ENCODE data around the gene RASGEF1C.
"Not testable (repeated sequence)": the region's sequence is repeated elsewhere in the genome, so short reads cannot be mapped to it uniquely, and the experiment has no call there.

The RASGEF1C gene

GRCh38 chr5:180097163-180097894 is 111.7 kb downstream of the RASGEF1C start:
- no peak overlapping the region for H3K9ac ChIP-seq (ENCODE audit: low read length)
- no peak overlapping the region for H3K27ac ChIP-seq (ENCODE audit: low read depth, low read length)
- no peaks in the 10 kb centered on the region for H3K9me3 ChIP-seq (ENCODE audit: low read length)
- H3K36me3 ChIP-seq (ENCODE audit: insufficient read depth, low read length), result no peaks in the 10 kb centered on the region
- H3K4me3 ChIP-seq (ENCODE audit: low read depth in 1 of 2, low read length in 2 of 2), result no peak overlapping the region
- no peaks in the 10 kb centered on the region for H3K4me1 ChIP-seq (ENCODE audit: insufficient read depth, low read length)
- no peaks in the 10 kb centered on the region for H3K27me3 ChIP-seq (ENCODE audit: control insufficient read depth in 1 of 2, insufficient read depth in 2 of 2, low read length in 2 of 2)

DNA sequence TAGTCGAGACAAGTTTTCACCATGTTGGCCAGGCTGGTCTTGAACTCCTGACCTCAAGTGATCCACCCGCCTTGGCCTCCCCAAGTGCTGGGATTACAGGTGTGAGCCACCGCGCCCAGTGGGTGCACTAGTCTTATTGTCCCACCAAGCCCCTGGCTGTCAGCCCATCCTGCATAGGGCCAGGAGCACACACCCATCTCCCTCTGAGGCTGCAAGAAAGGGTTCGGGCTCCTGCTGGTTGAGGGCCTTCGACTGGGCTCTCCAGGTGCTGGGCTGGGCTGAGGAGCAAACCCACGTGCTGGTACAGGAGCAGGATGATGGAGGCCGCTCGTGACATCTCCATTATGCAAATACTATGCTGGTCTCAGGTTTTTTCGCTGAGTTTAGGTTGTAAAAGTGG is 112.4 kb downstream of the RASGEF1C start:
- Histone ChIP-seq H3K36me3 (ENCODE audit: insufficient read depth, low read length) (no peaks in the 10 kb centered on the region), H3K4me1 (ENCODE audit: insufficient read depth, low read length) (no peaks in the 10 kb centered on the region), H3K9ac (ENCODE audit: low read length) (no peak overlapping the region), H3K27ac (ENCODE audit: low read depth, low read length) (no peak overlapping the region), H3K9me3 (ENCODE audit: low read length) (no peaks in the 10 kb centered on the region), H3K27me3 (ENCODE audit: control insufficient read depth in 1 of 2, insufficient read depth in 2 of 2, low read length in 2 of 2) (no peaks in the 10 kb centered on the region), H3K4me3 (ENCODE audit: low read depth in 1 of 2, low read length in 2 of 2) (no peak overlapping the region)

DNA sequence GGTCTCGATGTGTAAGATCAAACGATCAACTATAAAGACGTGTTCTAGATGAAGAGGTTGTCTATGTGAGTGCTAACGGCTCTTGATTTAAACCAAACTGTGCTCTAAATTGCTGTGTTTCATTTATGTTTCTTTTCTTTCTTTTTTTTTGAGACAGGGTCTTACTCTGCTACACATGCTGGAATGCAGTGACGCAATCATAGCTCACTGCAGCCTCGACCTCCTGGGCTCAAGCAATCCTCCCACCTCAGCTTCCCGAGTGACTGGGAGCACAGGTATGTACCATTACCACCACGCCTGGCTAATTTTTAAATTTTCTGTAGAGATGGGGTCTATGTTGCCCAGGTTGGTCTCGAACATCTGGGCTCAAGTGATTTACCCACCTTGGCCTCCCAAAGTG is 113.5 kb downstream of the RASGEF1C start:
- H3K4me3 ChIP-seq (ENCODE audit: low read depth in 1 of 2, low read length in 2 of 2), result no peak overlapping the region
- H3K27me3 ChIP-seq (ENCODE audit: control insufficient read depth in 1 of 2, insufficient read depth in 2 of 2, low read length in 2 of 2), result no peaks in the 10 kb centered on the region
- H3K9me3 ChIP-seq (ENCODE audit: low read length), result no peaks in the 10 kb centered on the region
- H3K27ac ChIP-seq (ENCODE audit: low read depth, low read length), result no peak overlapping the region
- H3K9ac ChIP-seq (ENCODE audit: low read length), result no peak overlapping the region
- H3K4me1 ChIP-seq (ENCODE audit: insufficient read depth, low read length), result peaks cover 6% of the 10 kb centered on the region
- no peaks in the 10 kb centered on the region for H3K36me3 ChIP-seq (ENCODE audit: insufficient read depth, low read length)

DNA sequence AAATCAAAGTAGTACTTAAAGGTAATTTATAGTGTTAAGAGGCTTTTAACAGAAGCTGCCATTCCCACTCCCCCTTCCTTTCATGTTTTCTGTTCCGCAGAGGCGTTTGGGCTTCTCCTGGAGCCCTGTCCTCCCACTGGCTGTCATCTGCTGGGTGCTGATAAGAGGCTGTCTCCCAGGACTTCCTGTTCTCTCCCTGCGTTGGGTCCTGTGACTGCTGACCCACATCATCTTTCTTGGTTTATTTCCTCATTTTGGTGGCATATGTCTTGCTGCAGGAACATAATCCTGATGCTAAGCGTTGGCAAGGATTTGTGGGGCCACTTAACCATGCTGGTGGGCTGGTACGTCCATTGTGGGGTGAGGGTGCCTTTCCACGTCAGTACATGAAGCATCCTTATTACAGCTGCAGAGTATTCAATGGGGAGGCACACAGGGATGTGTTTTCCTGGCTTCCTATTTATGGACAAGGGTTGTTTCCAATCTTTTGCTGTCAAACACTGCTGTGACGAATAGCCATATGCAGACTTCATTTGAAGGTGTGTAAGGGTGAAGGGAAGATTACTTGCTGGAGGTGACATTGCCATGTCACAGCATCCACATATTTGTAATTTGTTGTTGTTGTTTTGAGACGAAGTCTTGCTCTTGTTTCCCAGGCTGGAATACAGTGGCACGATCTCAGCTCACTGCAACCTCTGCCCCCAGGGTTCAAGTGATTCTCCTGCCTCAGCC is 115.2 kb downstream of the RASGEF1C start:
- Histone ChIP-seq H3K27ac (ENCODE audit: low read depth, low read length) (no peak overlapping the region), H3K4me3 (ENCODE audit: low read depth in 1 of 2, low read length in 2 of 2) (no peak overlapping the region), H3K36me3 (ENCODE audit: insufficient read depth, low read length) (no peaks in the 10 kb centered on the region), H3K27me3 (ENCODE audit: control insufficient read depth in 1 of 2, insufficient read depth in 2 of 2, low read length in 2 of 2) (no peaks in the 10 kb centered on the region), H3K4me1 (ENCODE audit: insufficient read depth, low read length) (peaks cover 6% of the 10 kb centered on the region), H3K9me3 (ENCODE audit: low read length) (no peaks in the 10 kb centered on the region), H3K9ac (ENCODE audit: low read length) (no peak overlapping the region)

DNA sequence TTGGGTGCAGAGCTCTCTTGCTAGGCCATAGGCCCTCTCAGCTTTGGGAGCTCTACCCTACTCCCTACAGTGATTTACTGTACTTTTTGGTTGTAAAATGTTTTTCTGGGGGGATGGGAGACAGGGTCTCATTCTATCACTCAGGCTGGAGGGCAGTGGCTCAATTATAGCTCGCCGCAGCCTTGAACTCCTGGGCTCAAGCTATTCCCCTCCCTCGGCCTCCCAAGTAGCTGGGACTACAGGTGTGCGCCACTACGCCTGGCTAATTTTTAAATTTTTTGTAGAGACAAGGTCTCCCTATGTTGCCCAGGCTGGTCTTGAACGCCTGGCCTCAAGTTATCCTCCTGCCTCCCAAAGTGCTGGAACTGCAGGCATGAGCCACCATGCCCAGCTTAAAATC is 115.8 kb downstream of the RASGEF1C start:
- Histone ChIP-seq H3K36me3 (ENCODE audit: insufficient read depth, low read length) (no peaks in the 10 kb centered on the region), H3K4me1 (ENCODE audit: insufficient read depth, low read length) (peaks cover 6% of the 10 kb centered on the region), H3K27ac (ENCODE audit: low read depth, low read length) (no peak overlapping the region), H3K4me3 (ENCODE audit: low read depth in 1 of 2, low read length in 2 of 2) (no peak overlapping the region), H3K27me3 (ENCODE audit: control insufficient read depth in 1 of 2, insufficient read depth in 2 of 2, low read length in 2 of 2) (no peaks in the 10 kb centered on the region), H3K9me3 (ENCODE audit: low read length) (no peaks in the 10 kb centered on the region), H3K9ac (ENCODE audit: low read length) (no peak overlapping the region)

DNA sequence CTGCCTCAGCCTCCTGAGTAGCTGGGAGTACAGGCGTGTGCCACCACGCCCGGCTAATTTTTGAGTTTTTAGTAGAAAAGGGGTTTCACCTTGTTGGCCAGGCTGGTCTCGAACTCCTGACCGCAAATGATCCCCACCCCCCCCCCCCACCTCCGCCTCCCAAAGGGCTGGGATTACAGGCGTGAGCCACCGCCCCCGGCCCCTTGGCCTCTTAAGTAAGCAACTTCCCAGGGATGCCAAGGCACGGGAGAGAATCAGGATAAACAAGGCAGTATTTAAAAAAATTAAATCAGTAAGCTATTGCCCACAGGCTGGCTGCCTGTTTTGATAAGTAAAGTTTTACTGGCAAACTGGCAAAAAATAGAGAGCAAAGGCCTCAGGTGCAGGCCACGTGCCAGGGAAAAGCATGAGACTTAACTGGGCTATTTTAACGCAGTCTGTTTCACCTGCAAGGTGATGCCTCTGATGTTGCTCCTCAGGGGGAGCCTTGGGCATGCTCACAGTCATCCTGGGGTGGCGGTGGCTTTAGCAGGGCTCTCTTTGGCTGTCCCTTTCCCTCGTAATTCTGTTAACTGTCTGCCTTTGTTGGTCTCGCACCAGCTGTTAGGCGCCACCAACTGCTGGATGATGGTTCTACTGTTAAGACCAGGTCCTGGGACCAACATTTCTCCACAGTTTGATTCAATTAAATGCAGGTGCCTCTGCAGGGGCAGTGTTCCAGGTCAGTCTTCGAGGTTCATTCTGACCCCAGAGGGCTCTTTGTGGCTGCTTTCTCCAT is 118.1 kb downstream of the RASGEF1C start:
- no peaks in the 10 kb centered on the region for H3K9me3 ChIP-seq (ENCODE audit: low read length)
- peaks cover 6% of the 10 kb centered on the region for H3K4me1 ChIP-seq (ENCODE audit: insufficient read depth, low read length)
- no peaks in the 10 kb centered on the region for H3K27me3 ChIP-seq (ENCODE audit: control insufficient read depth in 1 of 2, insufficient read depth in 2 of 2, low read length in 2 of 2)
- H3K4me3 ChIP-seq (ENCODE audit: low read depth in 1 of 2, low read length in 2 of 2), result peak overlapping the region; percentile 23 to 80
- no peak overlapping the region for H3K27ac ChIP-seq (ENCODE audit: low read depth, low read length)
- no peaks in the 10 kb centered on the region for H3K36me3 ChIP-seq (ENCODE audit: insufficient read depth, low read length)
- no peak overlapping the region for H3K9ac ChIP-seq (ENCODE audit: low read length)

GRCh38 chr5:180090098-180090768 is 118.8 kb downstream of the RASGEF1C start:
- H3K9me3 ChIP-seq (ENCODE audit: low read length), result no peaks in the 10 kb centered on the region
- no peaks in the 10 kb centered on the region for H3K36me3 ChIP-seq (ENCODE audit: insufficient read depth, low read length)
- H3K27me3 ChIP-seq (ENCODE audit: control insufficient read depth in 1 of 2, insufficient read depth in 2 of 2, low read length in 2 of 2), result no peaks in the 10 kb centered on the region
- peaks cover 6% of the 10 kb centered on the region for H3K4me1 ChIP-seq (ENCODE audit: insufficient read depth, low read length)
- peak overlapping the region; percentile 49 for H3K9ac ChIP-seq (ENCODE audit: low read length)
- H3K4me3 ChIP-seq (ENCODE audit: low read depth in 1 of 2, low read length in 2 of 2), result peak overlapping the region; percentile 23 to 80
- peak overlapping the region; percentile 68 for H3K27ac ChIP-seq (ENCODE audit: low read depth, low read length)

DNA sequence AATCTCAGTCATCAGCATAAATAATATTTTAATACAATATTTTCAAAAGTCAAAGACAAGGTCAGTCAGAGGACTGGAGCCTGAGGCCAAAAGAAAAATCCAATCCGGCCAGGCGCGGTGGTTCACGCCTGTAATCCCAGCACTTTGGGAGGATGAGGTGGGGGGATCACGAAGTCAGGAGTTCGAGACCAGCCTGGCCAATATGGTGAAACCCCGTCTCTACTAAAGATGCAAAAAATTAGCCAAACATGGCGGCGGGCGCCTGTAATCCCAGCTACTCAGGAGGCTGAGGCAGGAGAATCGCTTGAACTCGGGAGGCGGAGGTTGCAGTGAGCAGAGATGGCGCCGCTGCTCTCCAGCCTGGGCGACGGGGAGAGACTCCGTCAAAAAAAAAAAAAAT is 119.4 kb downstream of the RASGEF1C start:
- H3K4me1 ChIP-seq (ENCODE audit: insufficient read depth, low read length); H3K27me3 ChIP-seq (ENCODE audit: control insufficient read depth in 1 of 2, insufficient read depth in 2 of 2, low read length in 2 of 2); H3K27ac ChIP-seq (ENCODE audit: low read depth, low read length); H3K9me3 ChIP-seq (ENCODE audit: low read length); H3K9ac ChIP-seq (ENCODE audit: low read length); H3K36me3 ChIP-seq (ENCODE audit: insufficient read depth, low read length): not testable (repeated sequence)
- peak overlapping the region in 1 of 2 donors; percentile 80 for H3K4me3 ChIP-seq (ENCODE audit: low read depth in 1 of 2, low read length in 2 of 2)

DNA sequence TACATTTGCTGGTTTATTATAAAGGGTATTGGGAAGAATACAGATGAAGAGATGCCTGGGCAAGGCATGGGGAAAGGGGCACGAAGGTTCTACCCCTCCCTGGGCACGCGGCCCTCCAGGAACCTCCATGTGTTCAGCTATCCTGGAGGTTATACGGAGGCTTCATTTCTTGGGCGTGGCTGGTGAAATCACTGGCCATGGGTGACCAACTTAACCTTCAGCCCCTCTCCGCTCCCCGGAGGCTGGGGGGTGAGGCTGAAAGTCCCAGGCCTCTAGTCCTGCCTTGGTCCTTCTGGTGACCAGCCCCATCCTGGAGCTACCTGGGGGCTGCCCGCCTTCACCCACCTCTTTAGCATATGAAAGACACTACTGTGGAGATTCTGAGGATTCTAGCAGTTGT is 120.5 kb downstream of the RASGEF1C start:
- Histone ChIP-seq H3K4me3 (ENCODE audit: low read depth in 1 of 2, low read length in 2 of 2) (no peak overlapping the region), H3K9ac (ENCODE audit: low read length) (no peak overlapping the region), H3K27me3 (ENCODE audit: control insufficient read depth in 1 of 2, insufficient read depth in 2 of 2, low read length in 2 of 2) (no peaks in the 10 kb centered on the region), H3K9me3 (ENCODE audit: low read length) (no peaks in the 10 kb centered on the region), H3K4me1 (ENCODE audit: insufficient read depth, low read length) (peaks cover 6% of the 10 kb centered on the region), H3K36me3 (ENCODE audit: insufficient read depth, low read length) (no peaks in the 10 kb centered on the region), H3K27ac (ENCODE audit: low read depth, low read length) (no peak overlapping the region)

GRCh38 chr5:180086816-180087399 is 122.1 kb downstream of the RASGEF1C start:
- H3K27ac ChIP-seq (ENCODE audit: low read depth, low read length), result no peak overlapping the region
- H3K4me3 ChIP-seq (ENCODE audit: low read depth in 1 of 2, low read length in 2 of 2), result no peak overlapping the region
- H3K9me3 ChIP-seq (ENCODE audit: low read length), result no peaks in the 10 kb centered on the region
- H3K36me3 ChIP-seq (ENCODE audit: insufficient read depth, low read length), result no peaks in the 10 kb centered on the region
- peaks cover 6% of the 10 kb centered on the region for H3K4me1 ChIP-seq (ENCODE audit: insufficient read depth, low read length)
- no peak overlapping the region for H3K9ac ChIP-seq (ENCODE audit: low read length)
- H3K27me3 ChIP-seq (ENCODE audit: control insufficient read depth in 1 of 2, insufficient read depth in 2 of 2, low read length in 2 of 2), result no peaks in the 10 kb centered on the region

DNA sequence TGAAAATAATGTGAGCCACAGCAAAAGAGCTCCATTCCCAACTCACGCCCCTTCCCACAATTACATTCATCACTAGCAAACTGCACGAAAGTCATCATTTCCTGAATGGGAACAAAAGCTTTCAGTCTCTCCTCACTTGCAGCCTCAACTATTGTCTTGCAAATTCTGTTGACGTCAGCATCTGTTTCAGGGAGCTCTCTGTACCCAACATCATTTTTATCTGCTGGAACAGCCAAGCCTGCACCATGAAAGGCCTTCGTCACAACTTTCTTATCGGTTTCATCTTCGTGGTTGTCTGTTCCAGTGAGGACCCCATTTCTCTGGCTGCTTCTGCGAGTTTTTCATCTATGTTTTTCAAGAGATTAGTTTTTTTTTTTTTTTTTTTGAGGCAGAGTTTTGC is 123.2 kb downstream of the RASGEF1C start:
- H3K9ac ChIP-seq (ENCODE audit: low read length), result no peak overlapping the region
- H3K27me3 ChIP-seq (ENCODE audit: control insufficient read depth in 1 of 2, insufficient read depth in 2 of 2, low read length in 2 of 2), result no peaks in the 10 kb centered on the region
- no peaks in the 10 kb centered on the region for H3K9me3 ChIP-seq (ENCODE audit: low read length)
- H3K36me3 ChIP-seq (ENCODE audit: insufficient read depth, low read length), result no peaks in the 10 kb centered on the region
- no peak overlapping the region for H3K27ac ChIP-seq (ENCODE audit: low read depth, low read length)
- H3K4me3 ChIP-seq (ENCODE audit: low read depth in 1 of 2, low read length in 2 of 2), result no peak overlapping the region
- peaks cover under 1% of the 10 kb centered on the region for H3K4me1 ChIP-seq (ENCODE audit: insufficient read depth, low read length)
